ENCODE results near the gene IPO7.

DNA sequence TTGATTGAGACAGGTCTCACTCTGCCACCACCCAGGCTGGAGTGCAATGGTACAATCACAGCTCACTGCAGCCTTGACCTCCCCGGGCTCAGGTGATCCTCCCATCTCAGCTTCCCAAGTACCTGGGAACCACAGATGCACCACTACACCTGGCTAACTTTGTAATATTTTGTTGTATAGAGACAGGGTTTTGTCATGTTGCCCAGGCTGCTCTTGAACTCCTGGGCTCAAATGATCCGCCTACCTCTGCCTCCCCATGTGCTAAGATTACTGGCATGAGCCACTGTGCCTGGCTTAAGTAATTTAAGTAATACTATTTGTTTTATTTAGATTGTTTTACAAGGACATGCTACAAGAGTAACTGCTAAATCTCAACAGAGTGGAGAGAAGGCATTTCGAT is 109.9 kb downstream of the IPO7 start:
- TF ChIP-seq CTCF (IDR thresholded peaks at IDR 0.05): no peak
- TF ChIP-seq POLR2A (IDR thresholded peaks at IDR 0.05): no peak

Measured in vagina (tissue), 2 donors.